Measurements from ENCODE around the gene PHF21A.

DNA sequence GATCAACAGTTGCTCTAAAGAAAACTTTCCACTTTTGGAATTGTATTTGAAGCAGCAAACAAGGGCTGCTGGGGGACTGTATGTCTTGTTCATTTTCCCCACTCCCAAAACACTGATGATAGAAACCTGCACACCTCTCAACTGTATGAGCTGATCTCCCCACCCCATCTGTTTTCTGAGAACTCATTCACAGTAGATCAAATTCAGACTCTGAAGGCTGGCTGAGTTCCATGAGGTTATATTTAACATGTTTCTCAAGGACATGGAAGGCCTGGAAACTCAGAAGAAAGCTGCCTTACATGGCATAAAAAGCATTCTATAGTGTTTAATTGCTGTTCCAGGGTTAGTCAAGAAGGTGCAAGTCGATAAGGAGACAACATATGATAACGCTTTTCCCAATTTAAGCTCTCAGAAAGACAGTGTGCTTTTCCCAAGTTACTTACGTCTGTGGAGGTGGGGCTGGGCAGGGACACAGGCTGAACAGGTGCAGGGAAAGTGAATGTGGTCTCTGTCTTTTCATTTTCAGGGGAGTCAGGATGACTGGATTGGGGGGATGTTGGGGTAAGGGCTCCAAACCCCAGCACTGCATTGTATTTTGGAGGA, 175.8 kb downstream of the PHF21A start:
- TF ChIP-seq, protein P1, sequence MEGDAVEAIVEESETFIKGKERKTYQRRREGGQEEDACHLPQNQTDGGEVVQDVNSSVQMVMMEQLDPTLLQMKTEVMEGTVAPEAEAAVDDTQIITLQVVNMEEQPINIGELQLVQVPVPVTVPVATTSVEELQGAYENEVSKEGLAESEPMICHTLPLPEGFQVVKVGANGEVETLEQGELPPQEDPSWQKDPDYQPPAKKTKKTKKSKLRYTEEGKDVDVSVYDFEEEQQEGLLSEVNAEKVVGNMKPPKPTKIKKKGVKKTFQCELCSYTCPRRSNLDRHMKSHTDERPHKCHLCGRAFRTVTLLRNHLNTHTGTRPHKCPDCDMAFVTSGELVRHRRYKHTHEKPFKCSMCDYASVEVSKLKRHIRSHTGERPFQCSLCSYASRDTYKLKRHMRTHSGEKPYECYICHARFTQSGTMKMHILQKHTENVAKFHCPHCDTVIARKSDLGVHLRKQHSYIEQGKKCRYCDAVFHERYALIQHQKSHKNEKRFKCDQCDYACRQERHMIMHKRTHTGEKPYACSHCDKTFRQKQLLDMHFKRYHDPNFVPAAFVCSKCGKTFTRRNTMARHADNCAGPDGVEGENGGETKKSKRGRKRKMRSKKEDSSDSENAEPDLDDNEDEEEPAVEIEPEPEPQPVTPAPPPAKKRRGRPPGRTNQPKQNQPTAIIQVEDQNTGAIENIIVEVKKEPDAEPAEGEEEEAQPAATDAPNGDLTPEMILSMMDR (IDR thresholded peaks at IDR 0.05; ENCODE audit: insufficient read depth, low read depth, low read length): no peak
- no peak for TF ChIP-seq EZH2 (IDR thresholded peaks at IDR 0.05; ENCODE audit: insufficient read depth, low read length)

Data from astrocyte (in vitro differentiated cells and primary cell).